Activated CD4-positive, alpha-beta T cell treated with anti-CD3 and anti-CD28 coated beads for 24 hours (primary cell): Measurements from ENCODE around the gene DIP2C.
"Not testable (repeated sequence)": the region's sequence is repeated elsewhere in the genome, so short reads cannot be mapped to it uniquely, and the experiment has no call there.

ENCODE experiments used
- DNase-seq, 2 donors: peaks; one replicate each; pipeline ENCODE4 v3.0.0-alpha.2; 2020; ENCODE audit warnings: low read depth in 2 of 2

The DIP2C gene

GRCh38 chr10:329361-330099 is 359.9 kb downstream of the DIP2C start:
- no peak for DNase-seq

- DNase-seq: no peak
Measured at GRCh38 chr10:327889-328852, 361.3 kb downstream of the DIP2C start.

GRCh38 chr10:326894-327635 is 362.4 kb downstream of the DIP2C start:
- DNase-seq: no peak

- no peak for DNase-seq
Measured at GRCh38 chr10:326350-326749, 363.1 kb downstream of the DIP2C start.

GRCh38 chr10:325282-325681 is 364.2 kb downstream of the DIP2C start:
- DNase-seq: no peak

GRCh38 chr10:324593-324992 is 364.9 kb downstream of the DIP2C start:
- no peak for DNase-seq

GRCh38 chr10:323651-324293 is 365.7 kb downstream of the DIP2C start:
- DNase-seq: peak in 1 of 2 donors; percentile 15

GRCh38 chr10:323046-323445 is 366.4 kb downstream of the DIP2C start:
- not testable (repeated sequence) for DNase-seq

GRCh38 chr10:320771-321170 is 368.7 kb downstream of the DIP2C start:
- DNase-seq: no peak

GRCh38 chr10:317926-318325 is 371.5 kb downstream of the DIP2C start:
- no peak for DNase-seq

GRCh38 chr10:317271-317769 is 372.1 kb downstream of the DIP2C start:
- DNase-seq: no peak

- no peak for DNase-seq
Measured at GRCh38 chr10:316390-316789, 373.1 kb downstream of the DIP2C start.

- DNase-seq: no peak
Measured at GRCh38 chr10:314871-315270, 374.6 kb downstream of the DIP2C start.

GRCh38 chr10:314381-314780 is 375.1 kb downstream of the DIP2C start:
- DNase-seq: no peak

- no peak for DNase-seq
Measured at GRCh38 chr10:311901-312665, 377.4 kb downstream of the DIP2C start.

- no peak for DNase-seq
Measured at GRCh38 chr10:310976-311639, 378.4 kb downstream of the DIP2C start.

- DNase-seq: no peak
Measured at GRCh38 chr10:310371-310770, 379.1 kb downstream of the DIP2C start.

GRCh38 chr10:308572-309085 is 380.8 kb downstream of the DIP2C start:
- DNase-seq: no peak

- DNase-seq: no peak
Measured at GRCh38 chr10:308101-308500, 381.4 kb downstream of the DIP2C start.

- DNase-seq: no peak
Measured at GRCh38 chr10:307659-308058, 381.8 kb downstream of the DIP2C start.
